Mesenteric fat pad (tissue), 1 donor: ENCODE results near the gene IFITM5. TPM values are rescaled to one million over a fixed set of nuclear protein-coding genes. Genes with fewer than 3 reads are reported as not detected.

Experiments used
- total RNA-seq: library from RNA; stranded (reverse); fragmentation: NEBNext Ultra II Directional; extraction: Animal tissue kit (Norgen Biotek cat#: 25700); gene quantifications from one replicate; pipeline ENCODE4 v1.2.1, GENCODE V29; 2021
- donor health status: DM: yes; HTN: yes; CAD: no.

Gene IFITM5
- total RNA-seq, 1 donor from 2014 or later: not detected

Other genes with a start within 250 kb of the IFITM5 start
- not detected for gene SCGB1C1, start 106.4 kb downstream of the IFITM5 start, total RNA-seq
- 53.4 TPM for gene BET1L, start 92.1 kb downstream of the IFITM5 start, total RNA-seq
- gene RIC8A, start 91.8 kb downstream of the IFITM5 start, total RNA-seq: 107 TPM
- 14.1 TPM for gene SIRT3, start 63.2 kb downstream of the IFITM5 start, total RNA-seq
- gene PSMD13, start 62.5 kb downstream of the IFITM5 start, total RNA-seq: 100 TPM
- 1.8 TPM for gene NLRP6, start 21.1 kb downstream of the IFITM5 start, total RNA-seq
- gene PGGHG, start 10.4 kb downstream of the IFITM5 start, total RNA-seq: 25.2 TPM
- 657 TPM for gene IFITM2, start 8.3 kb upstream of the IFITM5 start, total RNA-seq
- 232 TPM for gene IFITM1, start 14.5 kb upstream of the IFITM5 start, total RNA-seq
- 964 TPM for gene IFITM3, start 21.3 kb upstream of the IFITM5 start, total RNA-seq
- not detected for gene B4GALNT4, start 70.0 kb upstream of the IFITM5 start, total RNA-seq
- gene PKP3, start 94.7 kb upstream of the IFITM5 start, total RNA-seq: 1.2 TPM
- gene SIGIRR, start 115.5 kb upstream of the IFITM5 start, total RNA-seq: 25.3 TPM
- gene ANO9, start 142.5 kb upstream of the IFITM5 start, total RNA-seq: 1.2 TPM
- gene PTDSS2, start 150.8 kb upstream of the IFITM5 start, total RNA-seq: 26.9 TPM
- gene RNH1, start 207.7 kb upstream of the IFITM5 start, total RNA-seq: 231 TPM
- 65.2 TPM for gene HRAS, start 236.1 kb upstream of the IFITM5 start, total RNA-seq
- gene LRRC56, start 238.0 kb upstream of the IFITM5 start, total RNA-seq: 0.71 TPM